M059J (cell line): Measurements from ENCODE around the gene MORN1. TPM values are rescaled to one million over a fixed set of nuclear protein-coding genes. Genes with fewer than 3 reads are reported as not detected.

Experiments used
- DNase-seq: peaks from one replicate; pipeline ENCODE4 v3.0.0-alpha.2; 2012; ENCODE audit warnings: low read depth
- total RNA-seq: library from RNA; depleted of rRNA; stranded (reverse); fragments of >200 nt; shearing (Covaris generic); gene quantifications from 2 replicates; pipeline ENCODE4 v1.2.3, GENCODE V29; 2014

Gene MORN1
- total RNA-seq, 1 experiment from 2014 or later: 11.0 TPM

- DNase-seq: no peak
These were observed 4.4 kb downstream of the MORN1 start for GRCh38 chr1:2386636-2387611.

GRCh38 chr1:2385606-2386280 lies 5.6 kb downstream of the MORN1 start:
- no peak for DNase-seq

GRCh38 chr1:2384941-2385481 lies 6.3 kb downstream of the MORN1 start:
- DNase-seq: no peak

- DNase-seq: no peak
These were observed 7.1 kb downstream of the MORN1 start for GRCh38 chr1:2384130-2384860.

GRCh38 chr1:2383576-2383975 lies 7.8 kb downstream of the MORN1 start:
- DNase-seq: no peak

- DNase-seq: peak; percentile 43
These were observed 8.6 kb downstream of the MORN1 start for GRCh38 chr1:2382621-2383361.

- peak; percentile 62 for DNase-seq
These were observed 9.4 kb downstream of the MORN1 start for GRCh38 chr1:2381741-2382620.

- no peak for DNase-seq
These were observed 10.3 kb downstream of the MORN1 start for GRCh38 chr1:2380816-2381591.

GRCh38 chr1:2379733-2380404 lies 11.5 kb downstream of the MORN1 start:
- no peak for DNase-seq

GRCh38 chr1:2378956-2379732 lies 12.2 kb downstream of the MORN1 start:
- no peak for DNase-seq

- no peak for DNase-seq
These were observed 12.9 kb downstream of the MORN1 start for GRCh38 chr1:2378441-2378851.

- no peak for DNase-seq
These were observed 13.5 kb downstream of the MORN1 start for GRCh38 chr1:2377751-2378440.

GRCh38 chr1:2376931-2377672 lies 14.3 kb downstream of the MORN1 start:
- DNase-seq: no peak

GRCh38 chr1:2376261-2376741 lies 15.1 kb downstream of the MORN1 start:
- no peak for DNase-seq

- no peak for DNase-seq
These were observed 15.5 kb downstream of the MORN1 start for GRCh38 chr1:2375923-2376260.

GRCh38 chr1:2375246-2375922 lies 16.0 kb downstream of the MORN1 start:
- no peak for DNase-seq
